BLaER1 treated with 17β-estradiol and CSF1 and Interleukin-3, amounts not matched to agents 10 nM and 100 nM (cell line): ENCODE data around the gene PAX2.

Experiments
- H3K27ac ChIP-seq, 11 experiments: shearing (Covaris generic); formaldehyde crosslinking; 2 replicates each; pipeline ENCODE4 v1.8.1; 2022
- H3K27me3 ChIP-seq, 11 experiments: shearing (Covaris generic); formaldehyde crosslinking; 2 replicates each; pipeline ENCODE4 v1.8.1; 2022
- H3K36me3 ChIP-seq, 11 experiments: shearing (Covaris generic); formaldehyde crosslinking; 2 replicates each; pipeline ENCODE4 v1.8.1; 2022
- H3K4me1 ChIP-seq, 10 experiments: shearing (Covaris generic); formaldehyde crosslinking; 2 replicates each; pipeline ENCODE4 v1.8.1; 2022
- H3K4me2 ChIP-seq, 11 experiments: shearing (Covaris generic); formaldehyde crosslinking; 2 replicates each; pipeline ENCODE4 v1.8.1; 2022
- H3K4me3 ChIP-seq, 10 experiments: shearing (Covaris generic); formaldehyde crosslinking; 2 replicates each; pipeline ENCODE4 v1.8.1; 2022
- H3K9ac ChIP-seq, 11 experiments: shearing (Covaris generic); formaldehyde crosslinking; 2 replicates each; pipeline ENCODE4 v1.8.1; 2022
- H3K9me3 ChIP-seq, 11 experiments: shearing (Covaris generic); formaldehyde crosslinking; replicated peaks in 1 of 11; 2 replicates each; pipeline ENCODE4 v1.8.1; 2022
- H4K20me1 ChIP-seq, 11 experiments: shearing (Covaris generic); formaldehyde crosslinking; 2 replicates each; pipeline ENCODE4 v1.8.1; 2022
- Cebpa-rat ChIP-seq, 11 experiments: shearing (Covaris generic); IDR thresholded peaks; 2 replicates each; pipeline ENCODE4 v1.8.1; 2022

Gene PAX2

GRCh38 chr10:100781145-100781665 is 35.8 kb downstream of the PAX2 start:
- no peak for TF ChIP-seq Cebpa-rat (IDR thresholded peaks at IDR 0.05)
- H3K4me2 ChIP-seq = no peak overlapping the region
- no peak overlapping the region for H3K27ac ChIP-seq
- H3K9me3 ChIP-seq = no peaks in the 10 kb centered on the region
- H4K20me1 ChIP-seq = no peaks in the 10 kb centered on the region
- no peak overlapping the region for H3K4me3 ChIP-seq
- no peaks in the 10 kb centered on the region for H3K36me3 ChIP-seq
- H3K27me3 ChIP-seq = peaks cover 0 to 8% (median 0%) of the 10 kb centered on the region in 11 experiments; a peak in 1 of 22 replicates
- H3K9ac ChIP-seq = no peak overlapping the region
- H3K4me1 ChIP-seq = no peaks in the 10 kb centered on the region

- H3K4me3 ChIP-seq = no peak overlapping the region
- H3K27me3 ChIP-seq = peaks cover 0 to 8% (median 0%) of the 10 kb centered on the region in 11 experiments; a peak in 1 of 22 replicates
- H4K20me1 ChIP-seq = no peaks in the 10 kb centered on the region; a peak in 1 of 22 replicates
- no peak overlapping the region for H3K27ac ChIP-seq
- H3K4me1 ChIP-seq = no peaks in the 10 kb centered on the region
- no peak for TF ChIP-seq Cebpa-rat (IDR thresholded peaks at IDR 0.05)
- no peaks in the 10 kb centered on the region for H3K9me3 ChIP-seq
- no peak overlapping the region for H3K4me2 ChIP-seq
- H3K36me3 ChIP-seq = no peaks in the 10 kb centered on the region
- H3K9ac ChIP-seq = no peak overlapping the region
Observed at GRCh38 chr10:100782461-100783244, 37.3 kb downstream of the PAX2 start.

DNA sequence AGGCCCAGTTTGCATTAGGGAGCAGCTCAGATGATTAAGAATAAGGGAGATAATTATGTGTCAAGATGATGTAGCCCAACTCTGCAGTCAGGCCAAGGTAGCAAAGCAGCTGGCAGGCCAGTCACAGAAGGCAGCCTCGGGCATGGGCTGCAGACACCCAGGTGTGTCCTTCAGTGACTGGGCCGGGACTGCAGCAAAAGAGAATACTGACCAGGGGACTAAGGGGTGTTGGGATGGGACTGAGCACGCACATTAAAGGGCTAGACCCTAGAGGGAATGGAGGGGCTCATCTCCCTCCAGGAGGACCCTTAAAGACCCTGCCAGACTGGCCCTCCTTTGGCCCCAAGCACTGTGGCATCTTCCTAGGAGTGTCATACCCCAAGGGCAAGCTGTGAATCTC is 38.7 kb downstream of the PAX2 start:
- peaks cover 0 to 4% (median 0%) of the 10 kb centered on the region in 11 experiments; a peak in 1 of 22 replicates for H3K27me3 ChIP-seq

GRCh38 chr10:100786591-100786990 is 41.2 kb downstream of the PAX2 start:
- H3K27me3 ChIP-seq = no peaks in the 10 kb centered on the region; a peak in 1 of 22 replicates
- H4K20me1 ChIP-seq = no peaks in the 10 kb centered on the region; a peak in 1 of 22 replicates
- H3K36me3 ChIP-seq = no peaks in the 10 kb centered on the region
- no peak overlapping the region for H3K27ac ChIP-seq
- no peak overlapping the region for H3K4me2 ChIP-seq
- no peaks in the 10 kb centered on the region for H3K9me3 ChIP-seq
- no peak overlapping the region for H3K9ac ChIP-seq
- no peak overlapping the region for H3K4me3 ChIP-seq
- TF ChIP-seq Cebpa-rat (IDR thresholded peaks at IDR 0.05) = no peak
- no peaks in the 10 kb centered on the region for H3K4me1 ChIP-seq

More for the DNA sequence above, 38.7 kb downstream of the PAX2 start:
- TF ChIP-seq Cebpa-rat (IDR thresholded peaks at IDR 0.05) = no peak
- Histone ChIP-seq H4K20me1 (no peaks in the 10 kb centered on the region; a peak in 1 of 22 replicates), H3K27ac (no peak overlapping the region), H3K9me3 (no peaks in the 10 kb centered on the region), H3K9ac (no peak overlapping the region), H3K4me1 (no peaks in the 10 kb centered on the region), H3K4me2 (no peak overlapping the region), H3K36me3 (no peaks in the 10 kb centered on the region), H3K4me3 (no peak overlapping the region)

DNA sequence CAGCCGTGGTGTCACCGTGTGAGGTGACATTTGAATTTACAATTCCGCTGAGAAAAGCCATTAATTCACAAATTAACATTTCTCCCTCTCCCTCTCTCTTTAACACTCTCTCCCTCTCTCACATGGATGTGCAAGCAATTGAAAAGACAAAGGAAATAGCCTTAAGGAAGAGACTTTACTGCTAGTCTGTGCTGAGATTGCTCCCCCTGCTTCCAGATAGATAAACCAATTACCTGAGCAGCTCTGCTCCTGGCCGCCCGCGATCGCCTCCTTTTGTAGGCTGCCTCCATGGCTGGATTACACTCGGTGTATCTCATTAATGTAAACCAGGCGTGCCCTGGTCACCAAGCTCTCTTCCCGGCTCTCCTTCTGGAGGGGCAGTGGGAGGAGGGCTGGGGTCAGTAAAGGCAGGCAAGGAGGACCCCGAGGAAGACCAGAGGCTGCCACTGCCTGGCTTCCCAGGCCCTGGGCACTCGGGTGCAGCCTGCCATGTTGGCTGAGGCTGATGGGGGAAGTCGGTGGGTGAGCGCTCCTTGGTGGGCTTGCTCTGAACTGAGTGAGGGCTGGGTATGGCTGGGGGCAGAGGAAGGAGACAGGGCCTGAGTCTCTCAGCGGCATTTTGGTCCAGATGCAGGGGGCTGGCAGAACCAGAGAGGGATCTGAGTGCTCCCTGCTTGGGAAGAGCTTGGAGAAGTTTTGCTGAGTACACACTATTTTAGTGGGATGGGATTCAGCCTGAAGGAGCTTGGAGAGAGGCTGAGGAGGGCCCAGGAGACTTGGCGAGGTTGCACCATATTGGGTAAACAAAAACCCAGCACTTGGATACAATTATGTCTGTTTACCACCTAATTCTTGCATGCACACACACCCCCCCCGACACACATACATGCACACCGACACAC is 42.9 kb downstream of the PAX2 start:
- no peak overlapping the region for H3K9ac ChIP-seq
- no peaks in the 10 kb centered on the region; a peak in 1 of 22 replicates for H3K27me3 ChIP-seq
- H3K4me1 ChIP-seq = peaks cover 0 to 4% (median 0%) of the 10 kb centered on the region in 10 experiments; a peak in 4 of 20 replicates
- no peak for TF ChIP-seq Cebpa-rat (IDR thresholded peaks at IDR 0.05)
- H3K4me2 ChIP-seq = no peak overlapping the region
- no peak overlapping the region for H3K4me3 ChIP-seq
- no peak overlapping the region for H3K27ac ChIP-seq
- H4K20me1 ChIP-seq = no peaks in the 10 kb centered on the region; a peak in 1 of 22 replicates
- H3K9me3 ChIP-seq = no peaks in the 10 kb centered on the region
- no peaks in the 10 kb centered on the region for H3K36me3 ChIP-seq

DNA sequence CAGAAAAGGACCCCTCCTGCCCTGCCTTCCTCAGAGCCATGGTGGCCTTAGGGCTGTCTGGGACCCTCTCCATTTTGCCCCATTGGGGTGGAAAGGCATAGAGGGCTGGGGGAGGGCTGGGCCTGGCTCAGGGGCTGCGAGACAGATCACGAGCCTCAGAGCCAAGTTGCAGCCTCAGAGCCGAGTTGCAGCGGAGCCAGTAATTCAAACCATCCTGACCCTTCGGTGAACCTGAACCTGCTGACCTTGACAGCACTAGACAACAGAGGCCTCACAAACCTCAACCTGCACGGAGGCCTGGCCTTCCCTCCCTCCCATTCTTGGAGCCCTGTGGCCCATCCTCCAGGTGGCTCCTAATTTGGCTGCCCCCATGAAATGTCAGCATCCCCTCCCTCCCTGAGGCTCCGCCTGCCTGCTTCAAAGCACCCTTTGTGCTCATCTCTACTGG is 45.4 kb downstream of the PAX2 start:
- no peak overlapping the region for H3K27ac ChIP-seq
- no peaks in the 10 kb centered on the region; a peak in 1 of 22 replicates for H3K27me3 ChIP-seq
- no peaks in the 10 kb centered on the region for H3K9me3 ChIP-seq
- H3K4me1 ChIP-seq = peaks cover 0 to 10% (median 0%) of the 10 kb centered on the region in 10 experiments; a peak in 4 of 20 replicates
- H3K4me2 ChIP-seq = no peak overlapping the region
- no peak overlapping the region for H3K4me3 ChIP-seq
- H3K9ac ChIP-seq = no peak overlapping the region
- H3K36me3 ChIP-seq = no peaks in the 10 kb centered on the region
- TF ChIP-seq Cebpa-rat (IDR thresholded peaks at IDR 0.05) = no peak
- H4K20me1 ChIP-seq = no peaks in the 10 kb centered on the region; a peak in 1 of 22 replicates

DNA sequence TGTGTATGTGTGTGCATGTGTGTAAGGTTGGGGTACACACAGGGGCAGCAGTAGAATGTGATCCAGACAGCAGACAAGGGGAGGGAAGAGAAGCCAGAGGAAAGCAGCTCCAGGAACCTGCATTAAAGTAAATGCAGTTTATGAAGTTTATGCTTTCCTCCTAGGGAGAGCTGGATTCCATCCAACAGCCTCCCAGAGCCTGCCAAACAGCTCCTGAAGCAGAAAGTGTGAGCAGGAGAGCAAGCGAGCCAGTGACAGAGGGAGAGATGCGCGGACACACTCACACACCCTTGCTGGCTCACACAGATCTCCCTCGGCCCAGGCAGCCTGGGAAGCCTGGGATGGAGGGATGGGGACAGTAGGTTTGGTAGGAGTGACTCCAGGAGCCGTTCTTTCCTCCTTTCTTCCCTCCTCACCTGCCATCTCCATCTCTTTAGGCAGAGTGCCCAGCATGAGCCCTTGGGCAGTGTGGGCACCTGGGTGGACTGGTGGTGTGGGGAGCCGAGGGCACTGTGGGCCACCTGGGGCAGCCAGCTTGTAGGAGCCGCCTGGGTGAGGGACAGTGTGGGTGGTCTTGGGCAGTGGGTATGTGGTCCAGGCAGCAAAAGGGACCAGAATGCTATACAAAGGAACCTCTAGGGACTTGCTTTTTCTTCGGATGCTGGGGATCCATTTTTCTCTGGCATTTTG is 46.1 kb downstream of the PAX2 start:
- H3K9ac ChIP-seq = no peak overlapping the region
- TF ChIP-seq Cebpa-rat (IDR thresholded peaks at IDR 0.05) = no peak
- no peak overlapping the region for H3K4me3 ChIP-seq
- no peaks in the 10 kb centered on the region; a peak in 1 of 22 replicates for H3K27me3 ChIP-seq
- no peak overlapping the region for H3K27ac ChIP-seq
- no peaks in the 10 kb centered on the region for H3K36me3 ChIP-seq
- peaks cover 0 to 10% (median 0%) of the 10 kb centered on the region in 10 experiments; a peak in 4 of 20 replicates for H3K4me1 ChIP-seq
- H4K20me1 ChIP-seq = no peaks in the 10 kb centered on the region; a peak in 1 of 22 replicates
- H3K9me3 ChIP-seq = no peaks in the 10 kb centered on the region
- H3K4me2 ChIP-seq = no peak overlapping the region

GRCh38 chr10:100792574-100792973 is 47.2 kb downstream of the PAX2 start:
- no peak for TF ChIP-seq Cebpa-rat (IDR thresholded peaks at IDR 0.05)
- H3K4me3 ChIP-seq = no peak overlapping the region
- H3K27ac ChIP-seq = no peak overlapping the region
- H3K4me2 ChIP-seq = no peak overlapping the region
- H3K4me1 ChIP-seq = peaks cover 0 to 10% (median 0%) of the 10 kb centered on the region in 10 experiments; a peak in 4 of 20 replicates
- H3K27me3 ChIP-seq = no peaks in the 10 kb centered on the region; a peak in 1 of 22 replicates
- H3K36me3 ChIP-seq = no peaks in the 10 kb centered on the region
- H4K20me1 ChIP-seq = no peaks in the 10 kb centered on the region
- no peaks in the 10 kb centered on the region for H3K9me3 ChIP-seq
- no peak overlapping the region for H3K9ac ChIP-seq
